Renal cortex interstitium (tissue), 11 donors: ENCODE data around the gene LHX8. TPM values are rescaled to one million over a fixed set of nuclear protein-coding genes. Genes with fewer than 3 reads are reported as not detected.

Experiments used
- DNase-seq, 11 donors: peaks; one replicate each; pipeline ENCODE4 v3.0.0-alpha.2; 2013; ENCODE audit warnings: low read depth in 9 of 11, low spot score in 4 of 11; ENCODE audit errors: extremely low read depth in 1 of 11
- polyA plus RNA-seq, 3 donors: library from polyadenylated mRNA; unstranded; fragments of 120-200 nt; gene quantifications; one replicate each; pipeline ENCODE4 v1.2.1, GENCODE V29; 2013; ENCODE audit not compliant: insufficient read length in 3 of 3

The LHX8 gene
- polyA plus RNA-seq, 3 donors, result not detected

DNA sequence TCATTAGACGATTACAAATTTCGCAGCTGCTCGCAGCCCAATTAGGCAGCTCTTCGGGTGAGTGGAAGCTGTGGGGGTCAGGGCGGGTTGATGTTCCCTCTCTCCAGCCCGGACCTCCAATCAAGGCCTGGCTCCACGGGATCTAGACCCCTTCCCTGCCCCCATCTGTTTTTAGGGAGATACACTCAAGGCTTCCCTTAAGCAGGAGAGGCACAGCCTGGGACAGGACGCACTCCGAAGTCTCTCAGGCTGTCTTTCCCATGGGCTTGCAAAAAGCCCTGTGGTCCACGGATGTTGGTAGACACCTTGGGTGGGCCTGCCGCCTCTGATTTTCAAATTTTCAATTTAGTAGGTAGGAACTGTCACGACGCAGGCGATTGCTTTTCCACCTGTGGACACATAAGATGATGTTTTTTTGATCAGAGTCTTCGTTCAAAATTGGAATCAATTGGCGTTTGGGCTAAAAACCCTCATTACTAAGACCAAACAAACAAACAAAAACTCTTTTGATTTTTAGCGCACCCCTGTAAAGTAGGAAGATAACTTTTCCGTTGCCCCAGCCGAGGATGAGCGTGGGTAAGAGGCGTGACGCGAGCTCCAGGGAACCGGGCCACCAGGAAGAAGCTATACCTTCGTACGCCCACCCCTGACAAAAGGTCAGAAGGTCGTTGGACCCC, 2.5 kb upstream of the LHX8 start:
- DNase-seq, result no peak

GRCh38 chr1:75132242-75132811, 1.9 kb upstream of the LHX8 start:
- DNase-seq, result no peak

- DNase-seq, result no peak
Measured at GRCh38 chr1:75132812-75133619, 1.2 kb upstream of the LHX8 start.

GRCh38 chr1:75134647-75135572, 722 bp downstream of the LHX8 start:
- DNase-seq, result no peak

- DNase-seq, result no peak
Measured at GRCh38 chr1:75135573-75136194, 1.5 kb downstream of the LHX8 start.

DNA sequence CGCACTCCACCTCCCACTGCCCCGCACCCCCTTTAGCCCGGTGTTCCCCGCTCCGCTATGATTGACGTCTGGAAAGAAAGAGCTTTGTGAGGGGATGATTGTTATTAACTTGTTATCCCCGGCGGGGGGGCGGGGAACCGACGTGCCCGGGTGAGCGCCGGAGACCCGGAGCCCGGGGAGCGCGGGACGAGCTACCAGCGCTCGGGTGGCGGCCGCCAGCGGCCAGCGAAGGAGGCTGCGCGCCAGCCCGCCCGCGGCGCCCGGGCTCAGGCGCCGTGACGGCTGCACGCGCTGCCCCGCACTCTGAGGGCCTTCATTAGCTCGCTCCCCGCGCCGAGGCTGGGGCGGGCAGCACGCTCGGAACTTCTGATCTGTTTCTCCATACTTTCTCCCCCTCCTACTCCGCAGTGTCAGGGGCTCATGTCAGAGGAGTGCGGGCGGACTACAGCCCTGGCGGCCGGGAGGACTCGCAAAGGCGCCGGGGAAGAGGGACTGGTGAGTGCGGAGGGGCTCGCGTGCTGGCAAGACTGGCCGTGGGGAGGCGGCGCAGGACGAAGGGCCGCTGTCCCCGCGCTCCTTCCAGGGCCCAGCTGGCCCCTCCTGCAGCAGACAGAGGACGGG, 2.1 kb downstream of the LHX8 start:
- no peak for DNase-seq

- DNase-seq, result no peak
Measured at GRCh38 chr1:75136921-75137641, 2.9 kb downstream of the LHX8 start.

GRCh38 chr1:75152092-75152491, 17.9 kb downstream of the LHX8 start:
- DNase-seq, result no peak

GRCh38 chr1:75159154-75159553, 25.0 kb downstream of the LHX8 start:
- DNase-seq, result no peak

GRCh38 chr1:75165264-75165663, 31.1 kb downstream of the LHX8 start:
- no peak for DNase-seq

- no peak for DNase-seq
Measured at GRCh38 chr1:75166821-75167220, 32.6 kb downstream of the LHX8 start.

DNA sequence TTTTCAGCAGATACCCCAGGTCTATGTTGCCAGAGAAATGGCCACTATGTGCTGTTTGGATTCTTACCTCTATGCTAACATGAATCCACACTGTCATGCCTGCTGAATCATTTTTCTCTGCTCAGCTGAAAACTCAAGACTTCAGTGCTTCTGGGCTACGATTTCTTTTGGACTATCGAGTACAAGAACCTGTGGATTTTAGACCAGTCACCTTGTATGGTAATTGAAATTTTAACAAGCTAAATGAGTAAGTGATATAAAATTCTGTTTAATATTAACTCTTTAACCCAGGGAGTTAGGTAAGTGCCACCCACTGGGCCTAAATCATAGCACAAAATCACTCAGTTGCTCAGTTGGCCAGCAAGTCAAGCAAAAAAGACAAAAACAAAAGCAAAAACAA, 35.8 kb downstream of the LHX8 start:
- no peak for DNase-seq

GRCh38 chr1:75170981-75171380, 36.8 kb downstream of the LHX8 start:
- DNase-seq, result no peak

DNA sequence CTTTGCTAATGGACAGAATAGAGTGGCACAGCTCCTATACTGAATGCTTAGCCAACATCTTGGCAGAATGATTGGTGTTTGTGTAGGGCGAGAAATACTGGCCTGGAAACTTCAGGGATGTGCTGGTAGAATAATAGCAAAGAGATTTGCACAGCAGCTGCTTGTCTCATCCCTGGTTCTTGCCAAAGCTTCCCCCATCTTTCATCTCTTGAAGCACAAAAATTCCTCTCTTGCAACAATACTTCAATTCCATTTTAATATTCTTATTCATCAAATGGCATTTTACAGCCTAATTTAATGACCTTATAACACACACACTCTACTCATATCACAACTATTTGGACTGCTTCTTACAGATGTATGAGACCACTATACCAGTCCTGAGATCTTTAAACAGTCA, 37.7 kb downstream of the LHX8 start:
- no peak for DNase-seq

GRCh38 chr1:75172556-75172955, 38.4 kb downstream of the LHX8 start:
- no peak for DNase-seq

GRCh38 chr1:75174031-75174760, 40.0 kb downstream of the LHX8 start:
- DNase-seq, result no peak
